ENCODE data around the gene C6orf118. TPM values are rescaled to one million over a fixed set of nuclear protein-coding genes. Genes with fewer than 3 reads are reported as not detected.

Gene C6orf118
- polyA plus RNA-seq, 3 donors = not detected

- Mint-ChIP-seq H3K27ac (no peak overlapping the region), H3K9me3 (peaks cover 6 to 22% (median 11%) of the 10 kb centered on the region in 7 donors), H3K27me3 (ENCODE audit: low read depth in 3 of 3) (peaks cover 0 to 1% (median 0%) of the 10 kb centered on the region in 3 donors), H3K36me3 (no peaks in the 10 kb centered on the region), H3K4me1 (no peaks in the 10 kb centered on the region), H3K4me3 (no peak overlapping the region)
- Histone ChIP-seq H3K9me3 (replicated peaks in 1 of 2; ENCODE audit: control insufficient read depth in 1 of 2, insufficient read depth in 1 of 2, low read length in 2 of 2) (peaks cover 10 to 24% of the 10 kb centered on the region in 2 donors), H3K27me3 (ENCODE audit: control insufficient read depth in 2 of 2, insufficient read depth in 2 of 2, low read length in 2 of 2) (no peaks in the 10 kb centered on the region), H3K79me2 (ENCODE audit: insufficient read depth, low read length) (no peaks in the 10 kb centered on the region), H4K20me1 (ENCODE audit: insufficient read depth, low read length) (no peaks in the 10 kb centered on the region), H3K27ac (ENCODE audit: low read depth in 1 of 2, low read length in 2 of 2) (no peak overlapping the region), H3K4me1 (ENCODE audit: control insufficient read depth in 1 of 2, insufficient read depth in 2 of 2, low read length in 2 of 2) (no peaks in the 10 kb centered on the region), H3K4me2 (replicated peaks; ENCODE audit: extremely low read depth, low read length, poor library complexity, severe bottlenecking) (no peak overlapping the region), H3K4me3 (replicated peaks in 1 of 3; ENCODE audit: low read depth in 2 of 3, low read length in 3 of 3) (no peak overlapping the region), H3K9ac (ENCODE audit: insufficient read depth, low read length, poor library complexity, severe bottlenecking) (no peak overlapping the region), H2AFZ (ENCODE audit: insufficient read depth, low read depth, low read length, poor library complexity, severe bottlenecking) (no peak overlapping the region), H3K36me3 (replicated peaks in 1 of 2; ENCODE audit: control insufficient read depth in 1 of 2, insufficient read depth in 2 of 2, low read length in 2 of 2) (no peaks in the 10 kb centered on the region)
- no peak for DNase-seq
- intact Hi-C loops (cut with micrococcal nuclease) = no loop called here
- 100% methylated on average over 1 of the region's 1 CpG for WGBS (ENCODE audit: insufficient coverage)
- TF ChIP-seq CTCF (IDR thresholded peaks at IDR 0.05) = no peak
Observed at GRCh38 chr6:165236326-165236725, 73.1 kb downstream of the C6orf118 start.

GRCh38 chr6:165232731-165233488 is 76.5 kb downstream of the C6orf118 start:
- H3K4me2 ChIP-seq (replicated peaks; ENCODE audit: extremely low read depth, low read length, poor library complexity, severe bottlenecking) = no peak overlapping the region
- no peak overlapping the region for H3K4me3 Mint-ChIP-seq
- no peaks in the 10 kb centered on the region for H3K4me1 Mint-ChIP-seq
- H3K9me3 ChIP-seq (replicated peaks in 1 of 2; ENCODE audit: control insufficient read depth in 1 of 2, insufficient read depth in 1 of 2, low read length in 2 of 2) = peaks cover 10 to 24% of the 10 kb centered on the region in 2 donors
- no peak overlapping the region for H3K27ac ChIP-seq (ENCODE audit: low read depth in 1 of 2, low read length in 2 of 2)
- no peaks in the 10 kb centered on the region for H3K4me1 ChIP-seq (ENCODE audit: control insufficient read depth in 1 of 2, insufficient read depth in 2 of 2, low read length in 2 of 2)
- H3K4me3 ChIP-seq (replicated peaks in 1 of 3; ENCODE audit: low read depth in 2 of 3, low read length in 3 of 3) = no peak overlapping the region
- intact Hi-C loops (cut with micrococcal nuclease) = no loop called here
- no peaks in the 10 kb centered on the region for H3K27me3 ChIP-seq (ENCODE audit: control insufficient read depth in 2 of 2, insufficient read depth in 2 of 2, low read length in 2 of 2)
- H3K79me2 ChIP-seq (ENCODE audit: insufficient read depth, low read length) = no peaks in the 10 kb centered on the region
- no peaks in the 10 kb centered on the region for H3K36me3 ChIP-seq (replicated peaks in 1 of 2; ENCODE audit: control insufficient read depth in 1 of 2, insufficient read depth in 2 of 2, low read length in 2 of 2)
- no peak overlapping the region for H3K27ac Mint-ChIP-seq
- H4K20me1 ChIP-seq (ENCODE audit: insufficient read depth, low read length) = no peaks in the 10 kb centered on the region
- no peak overlapping the region for H3K9ac ChIP-seq (ENCODE audit: insufficient read depth, low read length, poor library complexity, severe bottlenecking)
- 48% methylated on average over 2 of the region's 8 CpGs for WGBS (ENCODE audit: insufficient coverage)
- H3K36me3 Mint-ChIP-seq = no peaks in the 10 kb centered on the region
- TF ChIP-seq CTCF (IDR thresholded peaks at IDR 0.05) = no peak
- peaks cover 0 to 1% (median 0%) of the 10 kb centered on the region in 3 donors for H3K27me3 Mint-ChIP-seq (ENCODE audit: low read depth in 3 of 3)
- H3K9me3 Mint-ChIP-seq = peaks cover 5 to 25% (median 7%) of the 10 kb centered on the region in 7 donors
- no peak for DNase-seq
- H2AFZ ChIP-seq (ENCODE audit: insufficient read depth, low read depth, low read length, poor library complexity, severe bottlenecking) = no peak overlapping the region
